Inferior parietal cortex (tissue), 1 donor: ENCODE measurements around the gene VAMP5.
"Not testable (repeated sequence)": the region's sequence is repeated elsewhere in the genome, so short reads cannot be mapped to it uniquely, and the experiment has no call there.

Experiments used
- DNase-seq: peaks from one replicate; pipeline ENCODE4 v3.0.0-alpha.2; 2016; ENCODE audit errors: extremely low spot score

Gene VAMP5

DNA sequence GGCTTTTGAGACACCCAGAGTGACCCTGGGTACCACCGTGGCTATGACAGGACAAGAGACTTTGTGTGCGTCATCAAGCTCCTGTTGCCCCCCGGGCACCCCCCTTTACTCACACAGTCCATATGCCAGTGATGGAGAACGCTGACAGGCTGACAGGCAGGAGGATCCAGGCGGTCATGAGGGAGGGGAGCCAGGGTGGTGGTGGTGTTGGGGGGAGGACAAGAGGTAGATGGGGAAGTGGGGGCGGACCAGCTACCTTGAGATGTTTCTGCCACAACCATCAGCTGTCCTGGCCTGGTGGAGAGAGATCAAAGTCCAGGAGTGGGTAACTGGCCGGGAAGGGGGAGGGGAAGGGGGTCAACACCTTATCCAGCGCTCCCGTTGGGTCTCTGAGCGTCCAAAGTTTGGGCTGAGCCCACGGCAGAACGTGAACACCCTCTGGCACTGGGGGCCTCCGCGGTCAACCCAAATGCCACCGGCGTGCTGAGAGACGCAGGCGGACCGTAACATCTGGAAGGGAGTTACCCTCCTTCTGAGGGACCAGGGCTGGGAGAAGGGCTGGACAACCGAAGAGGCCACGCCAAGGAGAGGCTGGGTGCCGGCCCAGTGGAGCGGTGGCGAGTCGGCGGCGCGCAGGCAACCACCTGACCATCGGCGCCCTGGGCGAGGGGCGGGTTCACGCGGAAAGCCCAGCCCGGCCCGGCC is 17.7 kb downstream of the VAMP5 start:
- no peak for DNase-seq

DNA sequence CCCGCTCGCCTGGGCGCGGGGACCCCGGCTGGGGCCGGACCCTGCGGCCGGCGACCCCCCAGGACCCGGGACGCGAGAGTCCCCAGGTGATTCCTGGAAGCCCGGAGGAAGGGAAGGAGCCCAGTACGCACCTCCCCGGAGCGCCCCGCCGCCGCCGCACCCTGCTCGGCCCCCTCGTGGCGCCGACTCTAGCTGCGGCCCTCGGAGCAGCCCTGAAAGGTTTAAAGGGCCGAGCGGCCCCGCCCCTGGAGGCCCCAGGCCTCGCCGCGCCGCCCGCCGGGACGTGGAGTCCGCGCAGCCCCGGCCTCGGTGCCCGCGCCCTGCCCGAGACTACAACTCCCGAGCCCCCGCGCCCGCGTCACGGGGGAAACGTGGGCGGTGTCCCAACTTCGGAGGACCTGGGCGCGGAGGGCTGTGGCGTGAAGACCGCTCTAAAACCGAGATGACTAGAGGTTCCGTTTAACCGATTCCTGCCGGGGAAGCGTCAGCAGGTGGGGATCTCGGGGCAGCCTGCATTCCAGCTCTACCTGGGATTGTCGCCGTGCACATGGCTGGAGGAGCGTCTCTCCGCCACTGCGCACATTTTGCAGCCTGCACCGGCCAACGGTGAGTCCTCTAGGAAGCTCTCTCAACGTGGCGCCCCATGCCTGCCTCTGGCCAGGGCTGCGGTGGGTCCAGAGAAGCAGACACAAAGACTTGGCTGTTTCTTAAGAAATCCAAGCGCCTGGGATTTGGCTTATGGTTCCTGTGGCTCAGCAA is 18.4 kb downstream of the VAMP5 start, which contains the start of gene TMEM150A:
TMEM150A (minus strand) TSS at position 223 of the 759 bp plus-strand sequence. CDS start 750 bp downstream, outside the sequence.
- peak; percentile 91 for DNase-seq

DNA sequence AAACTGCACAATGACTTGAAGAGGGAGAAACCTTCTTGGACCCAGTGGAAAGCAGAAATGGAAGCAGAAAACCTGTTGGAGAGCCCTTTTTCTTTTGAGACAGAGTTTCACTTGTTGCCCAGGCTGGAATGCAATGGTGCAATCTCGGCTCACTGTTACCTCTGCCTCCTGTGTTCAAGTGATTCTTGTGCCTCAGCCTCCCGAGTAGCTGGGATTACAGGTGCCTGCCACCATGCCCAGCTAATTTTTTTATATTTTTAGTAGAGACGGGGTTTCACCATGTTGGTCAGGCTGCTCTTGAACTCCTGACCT is 19.9 kb downstream of the VAMP5 start:
- not testable (repeated sequence) for DNase-seq

DNA sequence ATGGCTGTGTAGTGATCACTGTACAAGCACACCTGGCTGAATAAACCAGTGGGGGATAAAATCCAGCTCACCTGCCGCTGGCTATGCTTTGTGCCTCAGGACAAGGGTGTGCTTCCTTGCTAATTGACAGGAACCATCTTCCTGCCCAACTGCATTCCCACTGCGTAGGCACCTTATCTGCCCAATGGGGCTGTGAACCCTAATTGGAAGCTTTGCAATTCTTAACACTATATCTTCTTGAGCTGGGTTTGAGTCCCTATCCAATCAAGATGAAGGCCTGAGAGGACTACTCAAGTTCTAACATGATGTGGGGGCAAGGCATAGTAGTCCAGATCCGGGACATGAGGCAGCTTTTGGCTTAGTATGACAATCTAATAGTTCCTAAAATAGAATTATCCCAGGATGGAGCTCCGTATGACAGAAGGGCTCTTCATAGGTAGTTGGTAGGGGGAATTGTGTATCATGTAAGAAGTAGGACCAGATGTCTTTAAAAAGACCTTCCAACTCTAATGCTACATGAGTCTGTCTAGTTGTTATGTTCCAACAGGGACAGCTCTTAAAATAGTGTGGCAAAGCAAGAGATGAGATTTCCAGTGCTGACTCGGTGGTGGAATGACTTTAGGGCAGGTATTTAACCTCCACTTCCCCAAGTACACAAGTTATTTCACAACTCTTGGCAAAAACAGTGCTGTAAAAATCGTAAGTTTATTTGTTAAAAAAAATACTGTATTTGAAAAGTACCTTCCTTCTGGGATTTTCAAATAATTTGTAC is 20.5 kb downstream of the VAMP5 start:
- no peak for DNase-seq

DNA sequence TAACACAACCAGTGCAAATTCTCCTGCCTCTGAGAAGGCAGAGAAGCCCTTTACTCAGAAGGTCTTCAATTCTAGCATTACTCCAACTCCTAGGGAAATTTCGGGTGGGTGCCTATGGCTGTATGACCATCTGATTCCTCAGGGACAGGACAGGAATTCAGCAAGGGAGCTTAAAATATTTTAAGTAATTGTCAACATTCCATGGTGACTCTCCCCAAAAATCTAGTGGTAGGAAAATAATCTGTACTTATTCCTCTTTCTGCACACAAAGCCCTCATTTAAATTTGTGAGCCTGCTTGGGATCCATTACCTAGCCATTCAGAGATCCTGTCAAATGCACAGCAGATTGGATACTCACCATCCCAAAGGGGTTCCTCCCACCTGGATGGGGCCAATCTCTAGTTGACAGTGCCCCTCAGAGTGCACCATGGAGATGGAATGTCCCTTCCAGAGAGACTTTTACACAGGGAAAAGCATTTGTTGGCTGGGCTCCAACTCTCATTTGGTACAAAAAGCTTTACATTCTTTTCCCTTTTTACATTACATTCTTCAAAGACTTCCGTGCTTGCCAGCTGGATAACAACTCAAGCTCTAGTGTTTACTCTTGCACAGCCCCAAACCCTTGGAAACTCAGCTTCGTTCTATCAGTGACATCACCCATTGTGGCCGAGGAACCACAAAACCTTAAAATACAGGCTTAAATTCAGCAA is 21.3 kb downstream of the VAMP5 start:
- no peak for DNase-seq

DNA sequence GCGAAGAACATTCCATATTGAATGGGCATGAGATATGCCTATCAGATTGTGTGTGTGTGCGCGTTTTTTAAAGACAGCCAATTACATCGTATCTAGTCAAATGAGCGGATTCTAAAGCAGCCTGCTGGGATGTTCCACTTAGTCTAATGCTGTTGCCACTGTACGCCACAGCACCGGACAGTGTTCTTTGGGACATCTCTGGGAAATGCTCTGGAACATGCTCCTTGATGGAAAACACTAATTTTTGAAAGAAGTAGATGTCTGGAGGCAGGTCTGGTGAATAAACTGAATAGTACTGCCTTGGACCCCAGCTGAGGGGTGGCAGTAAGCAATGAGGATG is 21.9 kb downstream of the VAMP5 start:
- DNase-seq, result no peak

DNA sequence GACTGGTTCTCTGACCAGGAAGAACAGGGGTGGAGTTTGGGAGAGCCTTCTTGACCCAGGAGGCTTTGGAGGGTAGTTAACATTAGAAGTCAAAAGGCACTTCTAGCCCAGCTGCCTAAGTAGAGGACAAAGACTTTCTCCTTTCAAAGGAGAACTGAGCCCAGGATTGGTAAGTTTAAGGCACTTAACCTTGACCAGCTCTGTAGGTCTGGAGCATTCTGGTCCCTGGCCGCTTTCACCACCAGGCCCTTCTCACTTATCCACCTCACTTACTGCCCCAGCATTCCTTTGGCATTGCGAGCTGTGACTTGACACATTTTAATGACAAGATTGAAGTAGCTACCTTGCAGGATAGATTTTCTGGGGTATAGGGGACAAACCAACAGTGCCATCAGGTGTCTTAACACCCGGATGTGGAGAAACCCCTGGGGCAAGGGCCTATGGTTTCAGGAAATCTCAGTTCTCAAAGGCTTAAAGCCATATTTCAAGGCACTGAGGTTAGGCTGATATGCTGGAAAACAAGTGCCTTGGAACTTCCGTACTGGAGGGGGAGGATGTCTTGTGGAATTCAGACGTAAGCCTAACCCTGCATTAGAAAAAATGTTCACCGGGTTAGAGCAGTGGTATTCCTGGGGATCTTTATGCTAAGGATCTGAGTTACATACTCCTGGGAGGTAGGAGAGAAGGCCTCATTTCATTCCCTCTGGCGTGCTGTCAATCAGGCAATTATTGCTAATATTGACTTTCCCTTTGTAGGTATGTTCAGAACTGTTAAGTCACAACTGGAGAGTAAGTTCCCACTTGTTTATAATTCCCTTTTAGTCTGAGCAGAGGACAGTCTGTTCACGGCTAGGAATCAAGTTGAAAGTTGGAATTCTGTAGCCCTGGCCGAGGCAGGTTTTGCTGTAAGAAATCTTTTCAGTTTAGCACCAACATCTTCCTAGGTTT is 23.3 kb downstream of the VAMP5 start:
- no peak for DNase-seq

DNA sequence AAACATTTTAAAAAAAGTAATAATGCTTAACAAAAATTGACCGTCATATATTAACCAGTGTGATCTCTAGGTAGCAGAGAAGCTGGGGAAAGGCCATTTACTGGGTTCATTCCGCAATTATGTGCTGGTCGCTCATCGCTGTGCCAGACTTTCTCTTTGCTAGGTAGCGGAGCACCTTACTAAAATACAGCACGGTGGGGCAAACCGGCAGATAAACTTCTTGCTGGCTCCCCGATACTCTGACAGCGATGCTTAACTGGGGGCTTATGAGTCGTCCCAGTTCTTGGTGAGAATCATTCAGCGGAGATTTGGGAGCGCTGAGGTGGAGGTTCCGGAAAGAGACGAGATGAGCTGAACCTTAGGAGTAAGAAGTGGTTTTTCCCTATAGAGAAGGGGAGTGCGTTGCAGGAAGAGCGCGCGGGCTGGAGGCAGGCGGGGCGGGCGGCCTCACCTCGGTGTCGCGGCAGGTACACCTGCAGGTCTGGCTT is 27.0 kb downstream of the VAMP5 start:
- no peak for DNase-seq

DNA sequence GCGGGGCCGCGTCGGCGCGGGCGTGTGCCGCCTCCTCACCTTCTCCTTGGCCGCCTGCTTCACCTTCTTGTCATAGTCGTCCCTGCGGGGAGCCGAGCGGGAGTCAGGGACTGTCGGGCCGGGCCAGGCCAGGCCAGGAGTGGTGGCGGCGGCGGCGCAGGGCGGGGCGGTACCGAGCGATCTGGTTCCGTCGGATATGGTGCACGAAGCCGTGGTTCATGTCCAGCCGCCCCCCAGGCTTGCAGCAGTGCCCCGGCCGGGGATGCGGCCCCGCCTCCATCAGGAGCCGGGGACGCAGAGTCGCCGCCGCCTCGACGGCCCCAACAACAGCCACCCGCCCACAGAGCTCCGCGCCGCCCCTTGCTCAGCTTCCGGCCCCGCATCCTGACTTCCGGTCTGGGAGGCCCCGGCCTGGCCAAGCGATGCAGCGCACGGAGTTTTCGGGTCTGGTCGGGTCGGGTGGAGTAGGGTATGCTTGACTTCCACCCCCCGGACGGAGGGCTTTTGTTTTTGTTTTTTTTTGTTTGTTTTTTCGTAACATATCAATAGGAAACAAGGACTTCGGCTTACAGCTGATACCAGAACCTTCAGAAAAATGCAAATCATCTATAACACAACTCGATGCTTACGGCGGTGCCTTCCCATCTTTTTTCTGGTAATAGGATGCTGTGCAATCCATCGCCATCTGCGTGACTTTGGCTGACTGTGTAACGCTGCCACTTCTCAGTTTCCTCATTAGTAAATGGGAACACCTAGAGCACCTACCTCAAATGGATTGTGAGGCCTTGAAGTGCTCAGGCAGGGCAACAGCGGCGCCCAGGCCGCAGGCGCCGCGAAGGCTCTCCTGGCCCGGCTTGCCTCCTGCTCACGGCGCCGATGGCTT is 27.7 kb downstream of the VAMP5 start, which contains the start of gene C2orf68:
C2orf68 (minus strand) TSS at position 362 of the 883 bp plus-strand sequence; CDS start at position 280, 82 bp downstream.
- peak; percentile 91 for DNase-seq

DNA sequence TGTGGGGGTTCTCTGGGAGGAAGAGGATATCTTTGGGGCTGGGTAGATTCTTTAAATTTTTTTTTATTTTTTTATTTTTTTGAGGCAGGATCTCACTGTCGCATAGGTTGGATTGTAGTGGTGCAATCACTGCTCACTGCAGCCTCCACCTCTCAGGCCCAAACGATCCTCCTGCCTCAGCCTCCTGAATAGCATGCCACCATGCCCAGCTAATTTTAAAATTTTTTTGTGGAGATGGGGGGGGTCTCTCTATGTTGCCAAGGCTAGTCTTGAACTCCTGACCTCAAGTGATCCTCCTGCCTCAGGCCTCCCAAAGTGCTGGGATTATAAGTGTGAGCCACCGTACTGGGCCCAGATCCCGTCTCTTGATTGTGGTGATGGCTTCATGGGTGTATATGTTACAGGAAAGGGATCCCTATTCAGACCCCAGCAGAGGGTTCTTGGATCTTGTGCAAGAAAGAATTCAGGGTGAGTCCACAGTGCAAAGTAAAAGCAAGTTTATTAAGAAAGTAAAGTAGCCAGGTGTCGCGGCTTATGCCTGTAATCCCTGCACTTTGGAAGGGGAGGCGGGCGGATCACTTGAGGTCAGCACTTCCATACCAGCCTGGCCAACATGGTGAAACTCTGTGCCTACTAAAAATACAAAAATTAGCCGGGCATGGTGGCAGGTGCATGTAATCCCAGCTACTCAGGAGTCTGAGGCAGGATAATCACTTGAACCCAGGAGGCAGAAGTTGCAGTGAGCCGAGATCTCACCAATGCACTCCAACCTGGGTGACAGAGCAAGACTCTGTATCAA is 29.7 kb downstream of the VAMP5 start:
- no peak for DNase-seq

DNA sequence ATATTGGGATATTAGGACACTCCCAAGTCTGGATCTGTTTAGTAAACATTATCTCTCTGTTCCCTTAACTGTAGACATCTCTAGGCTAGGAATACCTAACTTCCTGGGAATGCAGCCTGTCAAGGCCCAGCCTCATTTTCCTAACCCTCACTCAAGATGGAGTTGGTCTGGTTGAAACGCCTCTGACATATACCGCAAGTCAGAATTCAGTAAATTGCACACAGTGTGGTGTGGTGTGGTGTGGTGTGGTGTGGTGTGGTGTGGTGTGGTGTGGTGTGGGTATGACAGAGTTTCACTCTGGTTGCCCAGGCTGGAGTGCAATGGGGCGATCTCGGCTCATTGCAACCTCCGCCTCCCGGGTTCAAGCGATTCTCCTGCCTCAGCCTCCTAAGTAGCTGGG is 30.5 kb downstream of the VAMP5 start:
- not testable (repeated sequence) for DNase-seq

DNA sequence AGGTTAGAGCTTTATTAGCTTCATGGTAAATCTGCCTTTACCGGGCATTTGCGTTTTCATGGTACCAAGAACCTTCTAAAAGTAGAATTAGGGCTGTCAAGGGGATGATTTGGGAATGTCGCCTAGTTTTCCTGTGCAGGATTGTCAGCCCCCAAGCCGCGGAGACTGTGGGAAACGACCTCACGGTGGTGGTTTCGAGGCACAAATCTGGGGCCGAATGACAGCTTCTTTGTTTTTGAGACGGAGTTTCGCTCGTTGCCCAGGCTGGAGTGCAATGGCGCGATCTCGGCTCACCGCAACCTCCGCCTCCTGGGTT is 31.1 kb downstream of the VAMP5 start:
- DNase-seq, result no peak

DNA sequence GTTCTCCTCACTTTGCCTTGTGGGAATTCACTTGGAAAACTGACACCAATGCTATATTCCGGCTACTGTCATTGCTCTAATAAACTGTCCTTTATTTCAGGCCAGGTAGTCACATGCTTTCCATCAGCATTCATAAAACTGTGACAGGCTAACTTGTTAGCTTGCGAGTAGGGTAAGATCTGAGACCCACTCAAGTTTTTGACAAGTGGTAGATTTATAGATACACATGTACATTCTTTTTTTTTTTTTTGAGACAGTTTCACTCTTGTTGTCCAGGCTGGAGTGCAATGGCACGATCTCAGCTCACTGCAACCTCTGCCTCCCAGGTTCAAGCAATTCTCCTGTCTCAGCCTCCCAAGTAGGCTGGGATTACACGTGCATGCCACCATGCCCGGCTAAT is 33.5 kb downstream of the VAMP5 start:
- not testable (repeated sequence) for DNase-seq

DNA sequence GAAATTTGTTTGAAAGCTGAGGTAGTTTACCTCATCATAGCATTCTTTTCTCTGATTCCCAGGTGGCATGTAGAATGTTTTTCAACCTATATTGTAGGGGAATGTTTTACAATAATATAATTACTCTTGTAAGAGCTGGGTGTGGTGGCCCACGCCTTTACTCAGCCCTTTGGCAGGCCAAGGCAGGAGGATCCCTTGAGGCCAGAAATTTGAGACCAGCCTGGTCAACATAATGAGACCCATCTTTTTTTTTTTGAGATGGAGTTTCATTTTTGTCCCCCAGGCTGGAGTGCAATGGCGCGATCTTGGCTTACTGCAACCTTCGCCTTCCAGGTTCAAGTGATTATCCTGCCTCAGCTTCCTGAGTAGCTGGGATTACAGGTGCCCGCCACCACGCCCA is 35.4 kb downstream of the VAMP5 start:
- no peak for DNase-seq

DNA sequence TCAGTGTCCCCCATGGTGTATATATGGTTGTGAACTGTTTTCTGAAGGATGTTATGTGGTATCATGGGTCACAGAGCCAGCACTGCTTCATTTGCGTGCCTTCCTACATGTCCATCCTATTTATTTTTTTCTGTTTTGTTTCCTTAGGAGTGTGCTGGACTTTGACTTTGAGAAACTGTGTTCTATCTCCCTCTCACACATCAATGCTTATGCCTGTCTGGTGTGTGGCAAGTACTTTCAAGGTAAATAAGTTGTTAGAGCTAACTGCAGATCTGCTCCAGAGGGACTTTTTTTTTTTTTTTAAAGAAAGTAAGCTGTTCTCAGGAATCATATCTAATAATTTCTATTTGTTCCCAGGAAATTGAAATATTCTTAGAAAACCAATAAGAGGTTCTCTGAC is 37.1 kb downstream of the VAMP5 start:
- no peak for DNase-seq

DNA sequence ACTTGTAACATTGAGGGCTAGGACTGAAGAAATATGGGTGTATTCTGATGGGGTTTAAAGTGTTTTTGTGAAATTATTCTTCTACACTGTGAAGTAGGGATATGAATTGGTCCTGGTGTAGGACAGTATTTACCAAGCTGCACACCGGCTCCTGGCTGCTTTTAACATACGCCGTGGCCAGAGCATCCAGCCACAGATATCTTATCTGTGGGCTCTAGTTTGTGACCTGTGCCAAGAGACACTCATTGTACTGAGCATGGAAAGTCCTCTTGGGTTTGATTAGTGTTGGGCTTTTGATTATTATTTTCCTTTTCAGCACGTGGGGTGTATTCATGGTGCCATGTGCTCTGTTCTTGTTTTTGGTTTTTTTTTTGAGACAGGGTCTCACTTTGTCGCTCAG is 39.8 kb downstream of the VAMP5 start:
- no peak for DNase-seq

DNA sequence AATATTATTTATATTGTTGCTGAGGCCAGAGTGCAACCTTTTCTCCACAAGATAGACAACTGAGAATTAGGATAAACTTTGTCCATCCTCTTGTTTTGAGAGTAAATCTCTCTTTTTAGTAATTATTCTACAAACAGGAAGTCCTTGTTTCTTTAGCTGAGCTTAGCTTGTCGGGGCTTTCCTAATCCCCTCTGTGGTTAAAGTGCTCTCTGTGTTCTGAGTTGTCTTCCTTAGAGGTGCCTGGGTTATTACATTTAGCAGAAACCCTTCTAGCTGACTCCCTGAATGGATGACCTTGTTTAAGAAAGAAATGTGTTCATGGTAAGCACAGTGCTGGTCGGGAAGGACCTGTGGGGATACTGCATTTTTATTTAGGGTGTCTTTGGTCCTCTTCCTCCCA is 44.4 kb downstream of the VAMP5 start:
- DNase-seq, result no peak

DNA sequence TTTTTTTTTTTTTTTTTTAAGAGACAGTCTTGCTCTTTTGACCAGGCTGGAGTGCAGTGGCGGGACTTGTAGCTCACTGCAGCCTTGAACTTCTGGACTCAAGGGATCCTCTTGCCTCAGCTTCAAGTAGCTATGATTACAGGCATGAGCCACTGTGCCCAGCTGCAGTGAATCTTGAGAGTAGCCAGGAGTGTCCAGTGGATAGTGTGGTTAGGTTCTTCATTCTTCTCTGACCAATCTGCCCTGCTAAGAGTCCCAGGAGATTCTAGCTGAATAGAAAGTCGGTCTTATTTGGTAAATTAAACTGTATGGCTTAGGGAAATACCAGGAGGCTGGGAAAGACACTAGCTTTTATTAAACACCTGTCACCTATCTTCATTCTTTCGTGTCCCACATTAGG is 47.1 kb downstream of the VAMP5 start:
- no peak for DNase-seq

DNA sequence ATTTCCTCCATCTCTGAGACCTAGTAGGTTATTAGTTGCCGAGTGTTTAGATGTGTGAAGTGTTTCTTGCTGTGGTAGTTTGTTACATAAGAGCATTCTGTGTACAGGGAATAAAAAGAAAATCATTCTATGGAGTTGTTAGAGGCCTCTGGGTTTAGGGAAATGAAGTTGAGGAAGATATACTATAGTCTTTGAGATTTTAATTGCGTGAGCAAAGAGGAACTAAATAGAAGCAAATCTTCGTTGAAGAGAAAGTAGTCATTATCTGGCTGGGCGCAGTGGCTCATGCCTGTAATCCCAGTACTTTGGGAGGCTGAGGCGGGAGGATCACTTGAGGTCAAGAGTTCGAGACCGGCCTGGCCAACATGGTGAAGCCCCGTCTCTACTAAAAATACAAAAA is 50.8 kb downstream of the VAMP5 start:
- DNase-seq, result no peak
